K562 (cell line): Measurements from ENCODE around the gene CPED1. TPM values are rescaled to one million over a fixed set of nuclear protein-coding genes. Genes with fewer than 3 reads are reported as not detected.

ENCODE experiments used
- HDAC1 ChIP-seq, 2 experiments: fragments of 450-650 bp; IDR thresholded peaks; 2 replicates each; pipeline ENCODE4 v1.6.1; 2016 to 2017; ENCODE audit warnings: inconsistent platforms in 1 of 2, mild to moderate bottlenecking in 1 of 2, moderate library complexity in 1 of 2
- HNRNPH1 ChIP-seq: fragments of 200-400 bp; formaldehyde crosslinking; optimal IDR thresholded peaks from 2 replicates; pipeline ENCODE3; 2017; ENCODE audit warnings: low read depth, mild to moderate bottlenecking, low read length, moderate library complexity
- HNRNPK ChIP-seq: fragments of 200-400 bp; formaldehyde crosslinking; IDR thresholded peaks from one replicate; pipeline ENCODE4 v1.6.1; 2018; ENCODE audit warnings: mild to moderate bottlenecking, low read depth, low read length; ENCODE audit not compliant: poor library complexity, severe bottlenecking
- KDM2B ChIP-seq: fragments of 250-450 bp; sonication (Bioruptor Pico); IDR thresholded peaks from 2 replicates; pipeline ENCODE4 v1.8.0; 2021; ENCODE audit warnings: mild to moderate bottlenecking, moderate library complexity
- LEF1 ChIP-seq: fragments of 450-650 bp; IDR thresholded peaks from 2 replicates; pipeline ENCODE4 v1.6.1; 2016; ENCODE audit warnings: mild to moderate bottlenecking
- MXI1 ChIP-seq: IDR thresholded peaks from 2 replicates; pipeline ENCODE4 v1.6.1; 2011; ENCODE audit warnings: low read depth, mild to moderate bottlenecking, improper control_type of control experiment, low read length
- POLR2A ChIP-seq: fragments of 450-650 bp; conservative IDR thresholded peaks from 2 replicates; pipeline ENCODE4 v1.6.1; 2016
- POLR2H ChIP-seq: IDR thresholded peaks from 2 replicates; pipeline ENCODE4 v1.6.1; 2016; ENCODE audit warnings: missing genetic modification characterization, low read depth, mild to moderate bottlenecking, control low read depth, missing compliant biosample characterization, moderate library complexity
- RBFOX2 ChIP-seq: fragments of 200-400 bp; formaldehyde crosslinking; IDR thresholded peaks from 2 replicates; pipeline ENCODE4 v1.6.1; 2017; ENCODE audit warnings: low read depth, mild to moderate bottlenecking, low read length, moderate library complexity
- RHOXF2B ChIP-seq: fragments of 250-450 bp; sonication (Bioruptor Pico); conservative IDR thresholded peaks from 2 replicates; pipeline ENCODE4 v1.5.1; 2021
- SP1 ChIP-seq: sonication (generic); formaldehyde crosslinking; IDR thresholded peaks from 2 replicates; pipeline ENCODE4 v1.8.1; 2022; ENCODE audit warnings: mild to moderate bottlenecking, missing genetic modification reagents
- STAG1 ChIP-seq: sonication (generic); formaldehyde crosslinking; IDR thresholded peaks from 2 replicates; pipeline ENCODE4 v1.5.0; 2020; ENCODE audit warnings: missing genetic modification reagents, borderline replicate concordance
- TCF7 ChIP-seq: sonication (generic); IDR thresholded peaks from 2 replicates; pipeline ENCODE4 v1.6.1; 2016; ENCODE audit warnings: antibody characterized with exemption, borderline replicate concordance
- TRIM28 ChIP-seq: fragments of 450-650 bp; IDR thresholded peaks from 2 replicates; pipeline ENCODE4 v1.6.1; 2017
- ZFPM2 ChIP-seq: fragments of 250-450 bp; sonication (Bioruptor Pico); IDR thresholded peaks from 2 replicates; pipeline ENCODE4 v1.5.1; 2022; ENCODE audit warnings: mild to moderate bottlenecking
- ZNF324 ChIP-seq: fragments of 250-450 bp; sonication (Bioruptor Pico); IDR thresholded peaks from 2 replicates; pipeline ENCODE4 v1.4.0; 2020; ENCODE audit warnings: mild to moderate bottlenecking
- ZNF668 ChIP-seq: fragments of 250-450 bp; sonication (Bioruptor Pico); IDR thresholded peaks from 2 replicates; pipeline ENCODE4 v1.8.0; 2022; ENCODE audit warnings: mild to moderate bottlenecking, inconsistent platforms
- ZNF707 ChIP-seq: fragments of 250-450 bp; sonication (Bioruptor Pico); conservative IDR thresholded peaks from 2 replicates; pipeline ENCODE4 v1.8.0; 2022; ENCODE audit warnings: inconsistent platforms, mild to moderate bottlenecking, moderate library complexity
- polyA plus RNA-seq, 8 experiments: library from polyadenylated mRNA; depleted of rRNA in 4 of 8; stranded (reverse) in 5 of 8; unstranded in 3 of 8; fragments of >200 nt; fragmentation: Nextera tagmentation in 2 of 8; fragmentation: Illumina TruSeq in 1 of 8; extraction: Ambion mirVana in 2 of 8; extraction: Trizol in 1 of 8; gene quantifications; 2 replicates each; pipeline versions ENCODE4 v1.2.1 to v1.2.3, GENCODE V29; 2011 to 2014; ENCODE audit warnings: inconsistent platforms in 1 of 8, missing spikeins in 1 of 8
- total RNA-seq, 7 experiments: library from RNA; depleted of rRNA in 6 of 7; stranded (reverse); fragments of >200 nt in 6 of 7; fragmentation: Illumina TruSeq in 2 of 7; extraction: Trizol in 2 of 7; gene quantifications; 2 replicates each; pipeline versions ENCODE4 v1.2.1 to v1.2.3, GENCODE V29; 2011 to 2021; ENCODE audit warnings: low replicate concordance in 1 of 7
- TF ChIP-seq, protein P1 (sequence below), 3 experiments: fragments of 200-800 bp in 1 of 3; sonication (Bioruptor generic) in 1 of 3; sonication (generic) in 1 of 3; formaldehyde crosslinking in 1 of 3; IDR thresholded peaks; 2 replicates each; pipeline versions ENCODE4 v1.6.1 to v1.8.0; 2016 to 2022; ENCODE audit warnings: mild to moderate bottlenecking in 2 of 3, missing compliant biosample characterization in 2 of 3, missing genetic modification characterization in 2 of 3, missing genetic modification reagents in 1 of 3
- TF ChIP-seq, protein P2 (sequence below): fragments of 450-650 bp; IDR thresholded peaks from 2 replicates; pipeline ENCODE4 v1.7.0; 2016; ENCODE audit warnings: borderline replicate concordance
- TF ChIP-seq, protein P3 (sequence below): IDR thresholded peaks from 2 replicates; pipeline ENCODE4 v1.6.1; 2012; ENCODE audit warnings: low read depth, low read length, improper control_type of control experiment, borderline replicate concordance
- TF ChIP-seq, protein P4 (sequence below): fragments of 250-450 bp; sonication (Bioruptor Pico); IDR thresholded peaks from 2 replicates; pipeline ENCODE4 v1.5.0; 2021; ENCODE audit warnings: mild to moderate bottlenecking, moderate library complexity

Gene CPED1
- total and polyA plus RNA-seq, 9 of the 15 experiments (the other 6 are each of a cell fraction or from before 2014, with no cell fraction given): 195 to 393 (median 290) TPM

DNA sequence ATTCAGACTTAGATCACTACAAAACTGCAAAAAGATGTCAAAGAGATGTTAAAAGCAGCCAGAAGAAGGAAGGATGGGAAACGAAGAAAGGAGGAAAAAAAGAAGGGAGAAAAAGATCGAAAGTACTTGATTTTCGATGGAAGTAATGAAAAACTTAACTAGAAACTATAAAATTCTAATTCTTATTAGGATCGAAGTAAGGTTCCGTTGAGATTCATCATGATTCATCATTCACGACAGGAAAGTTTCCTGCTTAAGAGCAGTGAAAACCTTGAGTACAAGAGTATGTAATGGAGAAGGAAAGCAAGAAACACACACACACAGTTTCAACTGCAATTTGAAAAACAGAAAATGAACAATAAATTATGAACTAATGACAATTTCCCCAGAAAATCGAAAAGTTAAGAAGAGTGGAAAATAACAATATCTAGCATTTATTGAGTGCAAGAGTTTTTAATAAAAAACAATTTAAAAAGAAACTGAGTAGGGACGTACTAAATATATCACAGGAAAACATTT lies 39.1 kb upstream of the CPED1 start (continued):
- TF ChIP-seq POLR2H (tag) (peak; percentile 40), LEF1 (peak; percentile 58; the same call in 1 of the 2 replicates), RHOXF2B (CRISPR knock-in tag) (no peak), HNRNPK (no peak), HNRNPH1 (no peak), SP1 (CRISPR knock-in tag) (no peak), TCF7 (no peak), KDM2B (CRISPR knock-in tag) (no peak), ZNF668 (CRISPR knock-in tag) (no peak), STAG1 (CRISPR knock-in tag) (no peak), TRIM28 (no peak), MXI1 (no peak), POLR2A (no peak), ZNF324 (CRISPR knock-in tag) (no peak), ZNF707 (CRISPR knock-in tag) (no peak), HDAC1 (IDR thresholded peaks at IDR 0.05) (0 out of 4 replicates have a peak, but pooled peaks of 1 of the 2 experiments have one; percentile 37), RBFOX2 (no peak), ZFPM2 (CRISPR knock-in tag) (no peak)
- TF ChIP-seq, protein P1, sequence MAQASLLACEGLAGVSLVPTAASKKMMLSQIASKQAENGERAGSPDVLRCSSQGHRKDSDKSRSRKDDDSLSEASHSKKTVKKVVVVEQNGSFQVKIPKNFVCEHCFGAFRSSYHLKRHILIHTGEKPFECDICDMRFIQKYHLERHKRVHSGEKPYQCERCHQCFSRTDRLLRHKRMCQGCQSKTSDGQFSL (CRISPR knock-in tag; IDR thresholded peaks at IDR 0.05): no peak
- TF ChIP-seq, protein P1 (tag; IDR thresholded peaks at IDR 0.05): no peak
- TF ChIP-seq, protein P2, sequence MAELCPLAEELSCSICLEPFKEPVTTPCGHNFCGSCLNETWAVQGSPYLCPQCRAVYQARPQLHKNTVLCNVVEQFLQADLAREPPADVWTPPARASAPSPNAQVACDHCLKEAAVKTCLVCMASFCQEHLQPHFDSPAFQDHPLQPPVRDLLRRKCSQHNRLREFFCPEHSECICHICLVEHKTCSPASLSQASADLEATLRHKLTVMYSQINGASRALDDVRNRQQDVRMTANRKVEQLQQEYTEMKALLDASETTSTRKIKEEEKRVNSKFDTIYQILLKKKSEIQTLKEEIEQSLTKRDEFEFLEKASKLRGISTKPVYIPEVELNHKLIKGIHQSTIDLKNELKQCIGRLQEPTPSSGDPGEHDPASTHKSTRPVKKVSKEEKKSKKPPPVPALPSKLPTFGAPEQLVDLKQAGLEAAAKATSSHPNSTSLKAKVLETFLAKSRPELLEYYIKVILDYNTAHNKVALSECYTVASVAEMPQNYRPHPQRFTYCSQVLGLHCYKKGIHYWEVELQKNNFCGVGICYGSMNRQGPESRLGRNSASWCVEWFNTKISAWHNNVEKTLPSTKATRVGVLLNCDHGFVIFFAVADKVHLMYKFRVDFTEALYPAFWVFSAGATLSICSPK: no peak
- TF ChIP-seq, protein P3, sequence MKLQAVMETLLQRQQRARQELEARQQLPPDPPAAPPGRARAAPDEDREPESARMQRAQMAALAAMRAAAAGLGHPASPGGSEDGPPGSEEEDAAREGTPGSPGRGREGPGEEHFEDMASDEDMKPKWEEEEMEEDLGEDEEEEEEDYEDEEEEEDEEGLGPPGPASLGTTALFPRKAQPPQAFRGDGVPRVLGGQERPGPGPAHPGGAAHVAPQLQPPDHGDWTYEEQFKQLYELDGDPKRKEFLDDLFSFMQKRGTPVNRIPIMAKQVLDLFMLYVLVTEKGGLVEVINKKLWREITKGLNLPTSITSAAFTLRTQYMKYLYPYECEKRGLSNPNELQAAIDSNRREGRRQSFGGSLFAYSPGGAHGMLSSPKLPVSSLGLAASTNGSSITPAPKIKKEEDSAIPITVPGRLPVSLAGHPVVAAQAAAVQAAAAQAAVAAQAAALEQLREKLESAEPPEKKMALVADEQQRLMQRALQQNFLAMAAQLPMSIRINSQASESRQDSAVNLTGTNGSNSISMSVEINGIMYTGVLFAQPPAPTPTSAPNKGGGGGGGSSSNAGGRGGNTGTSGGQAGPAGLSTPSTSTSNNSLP: no peak
- TF ChIP-seq, protein P4, sequence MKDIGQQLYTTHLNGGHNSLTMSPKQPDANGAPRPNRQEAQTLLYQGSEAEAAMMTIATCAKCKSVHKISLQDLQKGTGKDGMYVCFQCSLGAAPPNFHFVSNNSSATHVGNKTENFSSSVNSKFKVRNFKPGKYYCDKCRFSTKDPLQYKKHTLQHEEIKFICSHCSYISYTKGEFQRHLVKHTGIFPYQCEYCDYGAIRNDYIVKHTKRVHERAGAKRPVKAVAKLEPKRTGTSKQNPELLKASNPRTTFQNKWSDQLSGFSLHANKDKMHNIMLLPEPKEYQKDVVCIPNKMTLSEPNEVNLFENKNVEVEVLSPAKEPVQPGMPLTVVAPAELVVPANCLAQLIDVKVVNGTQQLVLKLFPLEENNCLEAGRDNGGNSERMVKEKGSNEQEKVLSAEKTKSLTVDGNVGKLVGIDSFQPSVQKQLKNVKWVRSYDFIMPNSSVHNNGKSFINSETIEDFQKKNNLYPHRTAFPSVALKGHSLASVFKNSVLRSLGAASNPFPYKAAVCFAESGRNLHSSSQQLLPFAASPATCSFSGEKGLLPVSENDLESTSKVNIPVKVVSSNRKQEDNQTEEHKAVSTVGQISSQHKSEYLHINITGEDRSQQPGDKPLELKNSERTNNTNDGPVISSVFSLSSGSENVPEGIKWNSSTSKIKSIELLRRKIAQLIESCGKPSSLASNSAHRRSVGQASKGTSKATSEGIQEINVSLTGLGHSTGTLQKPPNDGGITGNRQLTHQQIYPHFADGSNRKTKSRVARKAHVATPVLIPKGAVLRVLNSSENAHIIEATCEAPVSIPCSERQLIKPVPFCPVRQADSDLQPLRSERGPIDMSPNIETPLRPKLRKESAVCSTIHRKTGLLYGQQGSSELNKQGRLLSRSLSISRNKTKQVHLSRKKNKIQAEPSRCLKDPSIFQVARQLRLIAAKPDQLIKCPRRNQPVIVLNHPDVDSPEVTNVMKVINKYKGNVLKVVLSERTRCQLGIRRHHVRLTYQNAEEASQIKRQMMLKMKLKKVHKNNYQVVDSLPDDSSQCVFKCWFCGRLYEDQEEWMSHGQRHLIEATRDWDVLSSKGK (CRISPR knock-in tag): no peak
